Measurements from ENCODE around the gene ABCA8. TPM values are rescaled to one million over a fixed set of nuclear protein-coding genes. Genes with fewer than 3 reads are reported as not detected.

ABCA8 gene
- total and polyA plus RNA-seq, 7 donors, result 3.7 to 25.3 (median 10.8) TPM

- Histone ChIP-seq H3K27me3 (ENCODE audit: insufficient read depth in 3 of 3, low read length in 2 of 3) (peaks cover 0 to 2% (median 0%) of the 10 kb centered on the region in 3 donors), H3K27ac (no peak overlapping the region), H3K4me1 (peaks cover 5% of the 10 kb centered on the region), H3K4me3 (no peak overlapping the region), H3K9me3 (no peaks in the 10 kb centered on the region), H3K36me3 (ENCODE audit: insufficient read depth in 1 of 2, low read depth in 1 of 2) (no peaks in the 10 kb centered on the region)
- TF ChIP-seq CTCF (IDR thresholded peaks at IDR 0.05), result no peak
- intact Hi-C loops (cut with DNase I), result no loop called here
- 26 to 40% (median 31%) methylated on average over 3 of the region's 3 CpGs for WGBS, 3 donors
- ATAC-seq (peak in 1 of 4 donors; percentile 25), DNase-seq (no peak)
These were observed 111.7 kb downstream of the ABCA8 start for GRCh38 chr17:68843522-68843921.

- Histone ChIP-seq H3K9me3 (no peaks in the 10 kb centered on the region), H3K27me3 (ENCODE audit: insufficient read depth in 3 of 3, low read length in 2 of 3) (peaks cover 0 to 2% (median 0%) of the 10 kb centered on the region in 3 donors), H3K27ac (no peak overlapping the region), H3K4me3 (no peak overlapping the region), H3K4me1 (no peaks in the 10 kb centered on the region), H3K36me3 (ENCODE audit: insufficient read depth in 1 of 2, low read depth in 1 of 2) (no peaks in the 10 kb centered on the region)
- ATAC-seq, result peak; percentile 47 to 96 (median 66)
- peak; percentile 40 to 59 for DNase-seq
- intact Hi-C loops (cut with DNase I), result no loop called here
- TF ChIP-seq CTCF (IDR thresholded peaks at IDR 0.05), result no peak
- 22 to 26% (median 24%) methylated on average over 4 of the region's 4 CpGs for WGBS, 3 donors
These were observed 115.1 kb downstream of the ABCA8 start for GRCh38 chr17:68840073-68840472.

GRCh38 chr17:68835071-68835470, 120.1 kb downstream of the ABCA8 start:
- H3K27ac ChIP-seq, result no peak overlapping the region
- intact Hi-C loops (cut with DNase I), result no loop called here
- 47 to 50% (median 50%) methylated on average over 2 of the region's 2 CpGs for WGBS, 3 donors
- no peak for TF ChIP-seq CTCF (IDR thresholded peaks at IDR 0.05)
- no peaks in the 10 kb centered on the region for H3K9me3 ChIP-seq
- ATAC-seq (no peak), DNase-seq (no peak)
- H3K4me3 ChIP-seq, result no peak overlapping the region
- H3K27me3 ChIP-seq (ENCODE audit: insufficient read depth in 3 of 3, low read length in 2 of 3), result no peaks in the 10 kb centered on the region
- H3K36me3 ChIP-seq (ENCODE audit: insufficient read depth in 1 of 2, low read depth in 1 of 2), result no peaks in the 10 kb centered on the region
- H3K4me1 ChIP-seq, result no peaks in the 10 kb centered on the region

- intact Hi-C loops (cut with DNase I), result no loop called here
- no peak for TF ChIP-seq CTCF (IDR thresholded peaks at IDR 0.05)
- no peaks in the 10 kb centered on the region for H3K27me3 ChIP-seq (ENCODE audit: insufficient read depth in 3 of 3, low read length in 2 of 3)
- H3K4me1 ChIP-seq, result no peaks in the 10 kb centered on the region
- no peaks in the 10 kb centered on the region for H3K36me3 ChIP-seq (ENCODE audit: insufficient read depth in 1 of 2, low read depth in 1 of 2)
- no peak for ATAC-seq
- H3K4me3 ChIP-seq, result no peak overlapping the region
- WGBS, 3 donors, result 92 to 96% (median 93%) methylated on average over 2 of the region's 2 CpGs
- H3K27ac ChIP-seq, result no peak overlapping the region
- no peaks in the 10 kb centered on the region for H3K9me3 ChIP-seq
- no peak for DNase-seq
These were observed 120.8 kb downstream of the ABCA8 start for GRCh38 chr17:68834328-68834836.

Measured in psoas muscle (tissue), 8 donors.